ENCODE results near the gene CCNYL1.
"Not testable (repeated sequence)": the region's sequence is repeated elsewhere in the genome, so short reads cannot be mapped to it uniquely, and the experiment has no call there.

GRCh38 chr2:207690845-207691461 is 20.5 kb upstream of the CCNYL1 start:
- not testable (repeated sequence) for TF ChIP-seq ZFP30 (CRISPR knock-in tag; IDR thresholded peaks at IDR 0.05); CREB5 (CRISPR knock-in tag; IDR thresholded peaks at IDR 0.05; ENCODE audit: low read depth); TOX (CRISPR knock-in tag; IDR thresholded peaks at IDR 0.05; ENCODE audit: borderline replicate concordance); BACH2 (CRISPR knock-in tag; IDR thresholded peaks at IDR 0.05; ENCODE audit: borderline replicate concordance)
